ENCODE measurements around the gene CCDC201. TPM values are rescaled to one million over a fixed set of nuclear protein-coding genes. Genes with fewer than 3 reads are reported as not detected.
A peak's percentile ranks its signal among the peaks of the same experiment; 100 is the strongest.

The CCDC201 gene
- polyA plus RNA-seq, 2 of the 4 experiments (the other 2 are of a cell fraction): 0.03 TPM; not detected in 1

- Histone ChIP-seq H3K4me3 (peak overlapping the region; percentile 66), H3K4me1 (peaks cover 57% of the 10 kb centered on the region), H3K9me3 (no peaks in the 10 kb centered on the region), H3K4me2 (peak overlapping the region; percentile 72), H3K27ac (peak overlapping the region; percentile 78 to 92)
- 18% methylated on average over 19 of the region's 19 CpGs for WGBS (ENCODE audit: missing lambda C conversion rate)
- ChIA-PET CTCF (interaction anchor here (0.6 to 11.7 kb wide), 12 partner anchors 18 to 1345 kb away, joined by 3 to 285 read pairs (median 24); partner anchors contain the start of gene IGFBP1), POLR2A (interaction anchor here (1.3 kb wide), 1 partner anchor 219 kb away, joined by 4 read pairs; no protein-coding TSS in a partner anchor)
- FAIRE-seq (no peak), DNase-seq (ENCODE audit: low read depth in 1 of 2, low spot score in 1 of 2) (no peak), ATAC-seq (no peak)
- TF ChIP-seq, protein P1, sequence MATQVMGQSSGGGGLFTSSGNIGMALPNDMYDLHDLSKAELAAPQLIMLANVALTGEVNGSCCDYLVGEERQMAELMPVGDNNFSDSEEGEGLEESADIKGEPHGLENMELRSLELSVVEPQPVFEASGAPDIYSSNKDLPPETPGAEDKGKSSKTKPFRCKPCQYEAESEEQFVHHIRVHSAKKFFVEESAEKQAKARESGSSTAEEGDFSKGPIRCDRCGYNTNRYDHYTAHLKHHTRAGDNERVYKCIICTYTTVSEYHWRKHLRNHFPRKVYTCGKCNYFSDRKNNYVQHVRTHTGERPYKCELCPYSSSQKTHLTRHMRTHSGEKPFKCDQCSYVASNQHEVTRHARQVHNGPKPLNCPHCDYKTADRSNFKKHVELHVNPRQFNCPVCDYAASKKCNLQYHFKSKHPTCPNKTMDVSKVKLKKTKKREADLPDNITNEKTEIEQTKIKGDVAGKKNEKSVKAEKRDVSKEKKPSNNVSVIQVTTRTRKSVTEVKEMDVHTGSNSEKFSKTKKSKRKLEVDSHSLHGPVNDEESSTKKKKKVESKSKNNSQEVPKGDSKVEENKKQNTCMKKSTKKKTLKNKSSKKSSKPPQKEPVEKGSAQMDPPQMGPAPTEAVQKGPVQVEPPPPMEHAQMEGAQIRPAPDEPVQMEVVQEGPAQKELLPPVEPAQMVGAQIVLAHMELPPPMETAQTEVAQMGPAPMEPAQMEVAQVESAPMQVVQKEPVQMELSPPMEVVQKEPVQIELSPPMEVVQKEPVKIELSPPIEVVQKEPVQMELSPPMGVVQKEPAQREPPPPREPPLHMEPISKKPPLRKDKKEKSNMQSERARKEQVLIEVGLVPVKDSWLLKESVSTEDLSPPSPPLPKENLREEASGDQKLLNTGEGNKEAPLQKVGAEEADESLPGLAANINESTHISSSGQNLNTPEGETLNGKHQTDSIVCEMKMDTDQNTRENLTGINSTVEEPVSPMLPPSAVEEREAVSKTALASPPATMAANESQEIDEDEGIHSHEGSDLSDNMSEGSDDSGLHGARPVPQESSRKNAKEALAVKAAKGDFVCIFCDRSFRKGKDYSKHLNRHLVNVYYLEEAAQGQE (IDR thresholded peaks at IDR 0.05): peak; percentile 10; the same call in 1 of the 2 replicates
- no peak for TF ChIP-seq CBX2 (IDR thresholded peaks at IDR 0.05; ENCODE audit: borderline replicate concordance, low read depth)
Measured at GRCh38 chr7:45919993-45920459, 47.1 kb upstream of the CCDC201 start.

DNA sequence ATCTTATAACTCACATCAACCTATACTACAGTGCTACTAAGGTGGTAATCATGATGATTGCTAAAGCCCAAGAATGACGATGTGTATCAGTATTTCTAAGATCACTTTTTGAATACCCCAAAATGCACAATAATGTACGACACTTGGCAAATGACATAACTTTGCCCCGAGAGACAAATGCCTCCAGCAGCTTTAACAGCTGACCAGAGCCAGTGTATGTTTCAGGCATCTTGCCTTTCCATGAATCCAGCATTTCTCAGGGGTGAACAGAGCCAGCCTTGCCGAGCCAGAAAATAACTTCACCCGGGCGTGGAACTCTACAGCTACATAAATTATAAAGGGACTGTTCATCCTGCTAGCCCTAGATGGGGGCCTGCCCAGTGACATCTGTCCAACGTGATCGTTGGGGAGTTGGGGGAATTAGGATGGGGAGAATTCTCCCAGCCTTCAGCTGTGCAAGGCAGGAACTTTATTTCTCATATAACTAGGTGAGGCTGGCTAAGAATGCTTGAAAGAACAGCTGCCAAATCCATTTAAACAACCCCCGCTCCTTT, 46.4 kb upstream of the CCDC201 start:
- ChIA-PET CTCF (interaction anchor here (1.5 to 11.7 kb wide), 10 partner anchors 11 to 1334 kb away, joined by 4 to 285 read pairs (median 32); no protein-coding TSS in a partner anchor), POLR2A (no interaction called here)
- H3K4me1 ChIP-seq: peaks cover 50% of the 10 kb centered on the region
- WGBS (ENCODE audit: missing lambda C conversion rate): 45% methylated on average over 9 of the region's 9 CpGs
- TF ChIP-seq HES2 (IDR thresholded peaks at IDR 0.05) (no peak), HEYL (CRISPR knock-in tag; IDR thresholded peaks at IDR 0.05) (no peak), CHD4 (IDR thresholded peaks at IDR 0.05; ENCODE audit: borderline replicate concordance) (no peak), NFE2L2 (conservative IDR thresholded peaks at IDR 0.05; ENCODE audit: low read length) (no peak), EP300 (IDR thresholded peaks at IDR 0.05) (no peak), ZFP36 (IDR thresholded peaks at IDR 0.05; ENCODE audit: borderline replicate concordance, partially characterized antibody) (no peak), JUN (IDR thresholded peaks at IDR 0.05) (no peak), ATOH8 (CRISPR knock-in tag; IDR thresholded peaks at IDR 0.05; ENCODE audit: low read depth) (no peak), ZNF302 (CRISPR knock-in tag; IDR thresholded peaks at IDR 0.05) (no peak), PHF8 (IDR thresholded peaks at IDR 0.05; ENCODE audit: borderline replicate concordance, low read depth) (no peak)
- TF ChIP-seq, protein P2, sequence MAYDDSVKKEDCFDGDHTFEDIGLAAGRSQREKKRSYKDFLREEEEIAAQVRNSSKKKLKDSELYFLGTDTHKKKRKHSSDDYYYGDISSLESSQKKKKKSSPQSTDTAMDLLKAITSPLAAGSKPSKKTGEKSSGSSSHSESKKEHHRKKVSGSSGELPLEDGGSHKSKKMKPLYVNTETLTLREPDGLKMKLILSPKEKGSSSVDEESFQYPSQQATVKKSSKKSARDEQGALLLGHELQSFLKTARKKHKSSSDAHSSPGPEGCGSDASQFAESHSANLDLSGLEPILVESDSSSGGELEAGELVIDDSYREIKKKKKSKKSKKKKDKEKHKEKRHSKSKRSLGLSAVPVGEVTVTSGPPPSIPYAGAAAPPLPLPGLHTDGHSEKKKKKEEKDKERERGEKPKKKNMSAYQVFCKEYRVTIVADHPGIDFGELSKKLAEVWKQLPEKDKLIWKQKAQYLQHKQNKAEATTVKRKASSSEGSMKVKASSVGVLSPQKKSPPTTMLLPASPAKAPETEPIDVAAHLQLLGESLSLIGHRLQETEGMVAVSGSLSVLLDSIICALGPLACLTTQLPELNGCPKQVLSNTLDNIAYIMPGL (CRISPR knock-in tag; IDR thresholded peaks at IDR 0.05; ENCODE audit: borderline replicate concordance): no peak
- ATAC-seq (no peak), FAIRE-seq (no peak), DNase-seq (ENCODE audit: low read depth in 1 of 2, low spot score in 1 of 2) (no peak)
- peak overlapping the region; percentile 72 for H3K4me2 ChIP-seq
- peak overlapping the region; percentile 66 for H3K4me3 ChIP-seq
- H3K27ac ChIP-seq: peak overlapping the region; percentile 78 to 92; a peak in 4 of 6 replicates
- no peaks in the 10 kb centered on the region for H3K9me3 ChIP-seq

DNA sequence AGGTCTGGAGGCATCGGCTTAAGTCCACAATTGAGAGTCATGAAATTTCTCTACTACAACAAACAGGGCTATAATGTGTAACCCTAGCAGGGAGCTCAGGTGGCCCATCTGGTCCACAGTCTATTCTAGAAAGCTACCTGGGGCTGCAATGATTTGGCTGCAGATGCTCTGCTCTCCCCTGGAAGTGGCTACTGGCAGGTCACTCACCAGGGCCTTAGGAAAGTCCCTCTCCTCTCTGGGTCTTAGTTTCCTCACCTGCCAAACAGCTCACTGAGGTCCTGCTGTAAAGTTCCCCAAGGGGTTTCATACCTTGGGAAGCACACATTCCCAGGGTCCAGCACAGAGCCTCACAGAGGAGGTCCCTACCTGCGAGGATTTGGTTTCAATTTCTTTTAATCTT, 45.7 kb upstream of the CCDC201 start:
- ChIA-PET POLR2A (no interaction called here), CTCF (interaction anchor here (0.8 to 11.7 kb wide), 19 partner anchors 10 to 1340 kb away, joined by 3 to 285 read pairs (median 4); no protein-coding TSS in a partner anchor)
- Histone ChIP-seq H3K4me2 (peak overlapping the region; percentile 72), H3K27ac (peak overlapping the region; percentile 3 to 37; a peak in 3 of 6 replicates), H3K4me3 (peak overlapping the region; percentile 66), H3K4me1 (peaks cover 42% of the 10 kb centered on the region), H3K9me3 (no peaks in the 10 kb centered on the region)
- WGBS (ENCODE audit: missing lambda C conversion rate): 71% methylated on average over 2 of the region's 2 CpGs
- FAIRE-seq (no peak), ATAC-seq (no peak), DNase-seq (ENCODE audit: low read depth in 1 of 2, low spot score in 1 of 2) (no peak)
- TF ChIP-seq CTCF (IDR thresholded peaks at IDR 0.05) (no peak), EP300 (IDR thresholded peaks at IDR 0.05) (no peak), NR3C1 (IDR thresholded peaks at IDR 0.05) (no peak), HDAC2 (IDR thresholded peaks at IDR 0.05) (no peak), SREBF2 (IDR thresholded peaks at IDR 0.05) (no peak)

All from A549 (cell line).